Left ventricle myocardium inferior (tissue), 1 donor: ENCODE data around the gene SEC14L5. TPM values are rescaled to one million over a fixed set of nuclear protein-coding genes. Genes with fewer than 3 reads are reported as not detected.

Experiments used
- DNase-seq: peaks from one replicate; pipeline ENCODE4 v3.0.0-alpha.2; 2020
- H3K27ac ChIP-seq: fragments of 200-600 bp; replicated peaks from 2 replicates; pipeline ENCODE4 v1.8.0; 2021
- H3K27me3 ChIP-seq: fragments of 200-600 bp; 2 replicates; pipeline ENCODE4 v1.8.0; 2021; ENCODE audit warnings: low read depth
- H3K36me3 ChIP-seq: fragments of 200-600 bp; 2 replicates; pipeline ENCODE4 v1.8.0; 2021
- H3K4me1 ChIP-seq: fragments of 200-600 bp; 2 replicates; pipeline ENCODE4 v1.8.0; 2021
- H3K4me3 ChIP-seq: fragments of 200-600 bp; 2 replicates; pipeline ENCODE4 v1.8.0; 2021; ENCODE audit warnings: mild to moderate bottlenecking, moderate library complexity
- H3K9me3 ChIP-seq: fragments of 200-600 bp; replicated peaks from 2 replicates; pipeline ENCODE4 v1.8.0; 2021
- intact Hi-C: fragments of 100-400 bp; cut with micrococcal nuclease; formaldehyde crosslinking; loops from one replicate; pipeline ENCODE4 v1.11.0; 2022
- total RNA-seq: library from RNA; stranded (reverse); fragmentation: NEBNext Ultra II Directional; extraction: Animal tissue kit (Norgen Biotek cat#: 25700); gene quantifications from one replicate; pipeline ENCODE4 v1.2.1, GENCODE V29; 2021
- TF ChIP-seq, protein P1 (sequence below): fragments of 200-600 bp; IDR thresholded peaks from 2 replicates; pipeline ENCODE4 v1.8.0; 2021; ENCODE audit warnings: antibody characterized with exemption, mild to moderate bottlenecking, borderline replicate concordance
- donor health status: DM: no; HTN: yes; CAD: no; lungs with severe emphysema.

The SEC14L5 gene
- total RNA-seq, 1 donor from 2014 or later: 15.5 TPM

DNA sequence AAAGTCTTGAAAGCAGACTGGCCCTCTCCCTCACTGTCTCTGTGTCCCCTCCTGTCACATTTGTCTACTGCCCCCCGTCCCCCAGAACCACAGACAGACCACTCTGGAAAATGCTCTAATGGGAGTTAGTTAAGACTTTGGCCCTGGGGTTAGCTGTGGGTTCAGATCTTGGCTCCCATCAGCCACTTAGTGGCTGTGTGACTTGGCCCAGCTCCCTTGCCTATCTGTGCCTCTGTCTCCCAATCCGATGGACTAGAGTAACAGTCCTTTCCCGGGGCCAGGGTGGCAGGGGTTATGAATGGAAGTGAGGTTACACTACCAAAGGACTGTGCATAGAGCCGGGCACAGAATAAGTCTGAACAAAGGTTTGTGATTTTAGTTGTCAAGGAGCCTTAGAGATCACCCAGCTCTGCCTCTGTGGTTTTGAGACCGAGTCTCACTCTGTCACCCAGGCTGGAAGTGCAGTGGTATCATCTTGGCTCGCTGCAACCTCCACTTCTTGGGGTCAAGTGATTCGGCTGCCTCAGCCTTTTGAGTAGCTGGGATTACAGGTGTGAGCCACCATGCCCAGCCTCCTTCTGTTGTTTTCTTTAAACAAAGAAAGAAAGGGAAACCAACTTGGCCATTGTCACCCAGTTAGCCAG, 44.9 kb upstream of the SEC14L5 start:
- no peaks in the 10 kb centered on the region for H3K27me3 ChIP-seq
- DNase-seq: no peak
- peaks cover 6% of the 10 kb centered on the region for H3K4me1 ChIP-seq
- TF ChIP-seq, protein P1, sequence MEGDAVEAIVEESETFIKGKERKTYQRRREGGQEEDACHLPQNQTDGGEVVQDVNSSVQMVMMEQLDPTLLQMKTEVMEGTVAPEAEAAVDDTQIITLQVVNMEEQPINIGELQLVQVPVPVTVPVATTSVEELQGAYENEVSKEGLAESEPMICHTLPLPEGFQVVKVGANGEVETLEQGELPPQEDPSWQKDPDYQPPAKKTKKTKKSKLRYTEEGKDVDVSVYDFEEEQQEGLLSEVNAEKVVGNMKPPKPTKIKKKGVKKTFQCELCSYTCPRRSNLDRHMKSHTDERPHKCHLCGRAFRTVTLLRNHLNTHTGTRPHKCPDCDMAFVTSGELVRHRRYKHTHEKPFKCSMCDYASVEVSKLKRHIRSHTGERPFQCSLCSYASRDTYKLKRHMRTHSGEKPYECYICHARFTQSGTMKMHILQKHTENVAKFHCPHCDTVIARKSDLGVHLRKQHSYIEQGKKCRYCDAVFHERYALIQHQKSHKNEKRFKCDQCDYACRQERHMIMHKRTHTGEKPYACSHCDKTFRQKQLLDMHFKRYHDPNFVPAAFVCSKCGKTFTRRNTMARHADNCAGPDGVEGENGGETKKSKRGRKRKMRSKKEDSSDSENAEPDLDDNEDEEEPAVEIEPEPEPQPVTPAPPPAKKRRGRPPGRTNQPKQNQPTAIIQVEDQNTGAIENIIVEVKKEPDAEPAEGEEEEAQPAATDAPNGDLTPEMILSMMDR: no peak
- no peak overlapping the region for H3K27ac ChIP-seq
- intact Hi-C loops: no loop called here
- H3K4me3 ChIP-seq: no peak overlapping the region
- no peaks in the 10 kb centered on the region for H3K36me3 ChIP-seq
- H3K9me3 ChIP-seq: no peaks in the 10 kb centered on the region

DNA sequence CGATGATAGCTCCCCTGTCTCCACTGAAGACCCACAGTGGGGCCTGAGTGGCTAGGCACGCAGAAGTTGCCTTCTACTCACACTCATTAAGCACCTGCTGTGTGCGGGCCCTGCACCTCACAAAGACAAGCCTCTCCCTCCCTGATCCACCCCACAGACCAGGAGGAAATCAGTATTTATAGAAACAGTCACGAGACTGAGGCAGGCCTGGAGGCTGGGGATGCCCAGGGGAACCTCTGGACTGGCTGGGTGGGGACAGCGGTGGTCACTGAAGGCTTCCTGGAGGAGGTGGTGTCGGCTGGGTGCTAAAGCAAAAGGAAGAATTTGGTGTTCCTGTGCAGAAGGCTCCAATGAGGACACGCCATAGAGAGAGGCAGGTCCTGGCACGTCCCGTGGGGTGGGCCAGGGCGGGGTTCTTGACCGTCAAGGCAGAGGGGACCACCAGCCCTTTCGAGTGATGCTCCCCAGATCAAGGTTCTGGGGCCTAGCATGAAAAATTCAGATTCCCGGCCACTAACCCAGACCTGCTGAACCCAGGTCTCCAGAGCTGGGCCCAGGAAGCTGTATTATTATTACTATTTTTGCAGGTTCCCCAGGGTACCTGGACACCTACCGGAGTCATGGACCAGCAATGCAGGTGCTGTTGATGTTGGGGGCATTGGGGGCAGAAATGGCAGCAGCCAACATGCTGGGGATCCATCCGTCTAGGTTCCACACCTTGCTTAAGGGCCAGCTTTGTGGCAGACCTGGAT, 44.2 kb upstream of the SEC14L5 start:
- H3K36me3 ChIP-seq: no peaks in the 10 kb centered on the region
- H3K4me1 ChIP-seq: peaks cover 6% of the 10 kb centered on the region
- H3K27me3 ChIP-seq: no peaks in the 10 kb centered on the region
- H3K9me3 ChIP-seq: no peaks in the 10 kb centered on the region
- TF ChIP-seq, protein P1: no peak
- intact Hi-C loops: no loop called here
- DNase-seq: no peak
- no peak overlapping the region for H3K4me3 ChIP-seq
- no peak overlapping the region for H3K27ac ChIP-seq

- TF ChIP-seq, protein P1: no peak
- H3K27me3 ChIP-seq: no peaks in the 10 kb centered on the region
- H3K9me3 ChIP-seq: no peaks in the 10 kb centered on the region
- H3K4me3 ChIP-seq: no peak overlapping the region
- no peaks in the 10 kb centered on the region for H3K36me3 ChIP-seq
- H3K4me1 ChIP-seq: peaks cover 6% of the 10 kb centered on the region
- no peak overlapping the region for H3K27ac ChIP-seq
- DNase-seq: no peak
- intact Hi-C loops: no loop called here
Measured at GRCh38 chr16:4914528-4915225, 43.5 kb upstream of the SEC14L5 start.

GRCh38 chr16:4915226-4915761, 42.8 kb upstream of the SEC14L5 start:
- no peak overlapping the region for H3K27ac ChIP-seq
- H3K9me3 ChIP-seq: no peaks in the 10 kb centered on the region
- no peak for DNase-seq
- H3K36me3 ChIP-seq: no peaks in the 10 kb centered on the region
- H3K4me3 ChIP-seq: no peak overlapping the region
- peaks cover 6% of the 10 kb centered on the region for H3K4me1 ChIP-seq
- TF ChIP-seq, protein P1: no peak
- intact Hi-C loops: no loop called here
- no peaks in the 10 kb centered on the region for H3K27me3 ChIP-seq

GRCh38 chr16:4917117-4917516, 41.0 kb upstream of the SEC14L5 start:
- H3K36me3 ChIP-seq: no peaks in the 10 kb centered on the region
- peaks cover 6% of the 10 kb centered on the region for H3K4me1 ChIP-seq
- intact Hi-C loops: no loop called here
- no peak for DNase-seq
- no peak overlapping the region for H3K27ac ChIP-seq
- H3K9me3 ChIP-seq: no peaks in the 10 kb centered on the region
- no peaks in the 10 kb centered on the region for H3K27me3 ChIP-seq
- H3K4me3 ChIP-seq: no peak overlapping the region
- TF ChIP-seq, protein P1: no peak
